GM23338 (cell line): ENCODE measurements around the gene COG1. TPM values are rescaled to one million over a fixed set of nuclear protein-coding genes. Genes with fewer than 3 reads are reported as not detected.
A peak's percentile ranks its signal among the peaks of the same experiment; 100 is the strongest.

Experiments
- ATAC-seq: fragments of 200-7000 bp; cut with Tn5 transposase; 3 replicates; pipeline ENCODE4 v1.9.1; 2020
- DNase-seq: peaks from one replicate; pipeline ENCODE4 v3.0.0-alpha.2; 2015; ENCODE audit warnings: low spot score
- H2AFZ ChIP-seq: fragments of 200-600 bp; sonication (generic); 2 replicates; pipeline ENCODE4 v1.8.0; 2016; ENCODE audit warnings: antibody characterized with exemption, mild to moderate bottlenecking, moderate library complexity
- H3F3A ChIP-seq: fragments of 200-600 bp; sonication (generic); replicated peaks from 2 replicates; pipeline ENCODE4 v1.8.0; 2017; ENCODE audit warnings: antibody characterized with exemption, mixed run types, low read depth
- H3K27ac ChIP-seq: fragments of 200-600 bp; sonication (generic); 2 replicates; pipeline ENCODE4 v1.6.1; 2016; ENCODE audit warnings: low read depth
- H3K27me3 ChIP-seq: fragments of 200-600 bp; sonication (generic); 2 replicates; pipeline ENCODE4 v1.8.0; 2016; ENCODE audit warnings: mild to moderate bottlenecking, mixed run types, moderate library complexity; ENCODE audit not compliant: insufficient read depth
- H3K36me3 ChIP-seq: fragments of 200-600 bp; sonication (generic); 2 replicates; pipeline ENCODE4 v1.8.0; 2016; ENCODE audit warnings: mild to moderate bottlenecking; ENCODE audit not compliant: insufficient read depth
- H3K4me1 ChIP-seq: fragments of 200-600 bp; sonication (generic); 2 replicates; pipeline ENCODE4 v1.8.0; 2016; ENCODE audit warnings: mild to moderate bottlenecking, moderate library complexity; ENCODE audit not compliant: insufficient read depth
- H3K4me2 ChIP-seq: fragments of 200-600 bp; sonication (generic); 2 replicates; pipeline ENCODE4 v1.7.1; 2017; ENCODE audit warnings: mixed run types
- H3K4me3 ChIP-seq: fragments of 200-600 bp; sonication (generic); 2 replicates; pipeline ENCODE4 v1.6.1; 2016; ENCODE audit warnings: mixed run types
- H3K79me2 ChIP-seq: fragments of 200-600 bp; sonication (generic); replicated peaks from 2 replicates; pipeline ENCODE4 v1.8.0; 2017; ENCODE audit warnings: mild to moderate bottlenecking; ENCODE audit not compliant: insufficient read depth
- H3K9me2 ChIP-seq: fragments of 200-600 bp; sonication (generic); 2 replicates; pipeline ENCODE4 v1.8.0; 2017; ENCODE audit not compliant: insufficient read depth
- H4K20me1 ChIP-seq: fragments of 200-600 bp; sonication (generic); replicated peaks from 2 replicates; pipeline ENCODE4 v1.8.0; 2017; ENCODE audit warnings: mild to moderate bottlenecking; ENCODE audit not compliant: insufficient read depth
- H3K27ac Mint-ChIP-seq: 2 replicates; pipeline ENCODE4 v1.8.0; 2020; ENCODE audit warnings: inconsistent platforms, mild to moderate bottlenecking, moderate library complexity, mixed read lengths
- H3K27me3 Mint-ChIP-seq: 3 replicates; pipeline ENCODE4 v1.8.0; 2022; ENCODE audit warnings: low read depth, mild to moderate bottlenecking, moderate library complexity, mixed read lengths, inconsistent platforms; ENCODE audit not compliant: insufficient read depth, poor library complexity
- H3K36me3 Mint-ChIP-seq: 3 replicates; pipeline ENCODE4 v1.8.0; 2021; ENCODE audit warnings: low read depth, mild to moderate bottlenecking, inconsistent platforms, moderate library complexity, mixed read lengths
- H3K4me1 Mint-ChIP-seq: 3 replicates; pipeline ENCODE4 v1.8.0; 2020; ENCODE audit warnings: mild to moderate bottlenecking, inconsistent platforms, mixed read lengths
- H3K4me3 Mint-ChIP-seq: 3 replicates; pipeline ENCODE4 v1.8.0; 2021; ENCODE audit warnings: moderate library complexity, mild to moderate bottlenecking, inconsistent platforms, mixed read lengths
- H3K9me3 Mint-ChIP-seq: 3 replicates; pipeline ENCODE4 v1.8.0; 2020; ENCODE audit warnings: moderate library complexity, mild to moderate bottlenecking, inconsistent platforms, mixed read lengths
- CREB1 ChIP-seq: fragments of 250-450 bp; sonication (Bioruptor Pico); IDR thresholded peaks from 2 replicates; pipeline ENCODE4 v1.5.0; 2020; ENCODE audit warnings: low read depth, mild to moderate bottlenecking, moderate library complexity
- CTCF ChIP-seq, 2 experiments: fragments of 200-600 bp in 1 of 2; sonication (generic) in 1 of 2; conservative IDR thresholded peaks; 2 replicates each; pipeline versions ENCODE4 v1.5.1 to v1.6.1; 2016 to 2017; ENCODE audit warnings: antibody characterized with exemption in 2 of 2, low read depth in 2 of 2, mild to moderate bottlenecking in 2 of 2, moderate library complexity in 1 of 2
- ETS1 ChIP-seq: IDR thresholded peaks from 2 replicates; pipeline ENCODE4 v1.6.1; 2016; ENCODE audit warnings: antibody characterized with exemption
- EZH2 ChIP-seq: fragments of 200-600 bp; sonication (generic); IDR thresholded peaks from one replicate; pipeline ENCODE4 v1.8.0; 2017; ENCODE audit warnings: antibody characterized with exemption, mild to moderate bottlenecking, low read depth; ENCODE audit not compliant: unreplicated experiment
- EZH2phosphoT487 ChIP-seq: fragments of 200-600 bp; sonication (generic); IDR thresholded peaks from one replicate; pipeline ENCODE4 v1.8.1; 2018; ENCODE audit warnings: antibody characterized with exemption; ENCODE audit not compliant: unreplicated experiment
- NANOG ChIP-seq: IDR thresholded peaks from 2 replicates; pipeline ENCODE4 v1.6.1; 2016; ENCODE audit warnings: antibody characterized with exemption, borderline replicate concordance
- STAT1 ChIP-seq: IDR thresholded peaks from one replicate; pipeline ENCODE4 v1.6.1; 2016; ENCODE audit warnings: antibody characterized with exemption; ENCODE audit not compliant: unreplicated experiment
- ZNF114 ChIP-seq: fragments of 250-450 bp; sonication (Bioruptor Pico); IDR thresholded peaks from 2 replicates; pipeline ENCODE4 v1.5.0; 2020; ENCODE audit warnings: mild to moderate bottlenecking, moderate library complexity
- ZNF462 ChIP-seq: fragments of 250-450 bp; sonication (Bioruptor Pico); IDR thresholded peaks from 2 replicates; pipeline ENCODE4 v1.5.0; 2020; ENCODE audit warnings: mild to moderate bottlenecking, moderate library complexity
- polyA plus RNA-seq: library from polyadenylated mRNA; unstranded; fragments of >200 nt; fragmentation: Nextera tagmentation; extraction: Ambion mirVana; gene quantifications from 2 replicates; pipeline ENCODE4 v1.2.1, GENCODE V29; 2016
- total RNA-seq: library from RNA; depleted of rRNA; stranded (reverse); fragments of >200 nt; shearing (Covaris generic); gene quantifications from 2 replicates; pipeline ENCODE4 v1.2.3, GENCODE V29; 2014

The COG1 gene
- total and polyA plus RNA-seq, 2 experiments from 2014 or later, result 15.0 to 26.1 TPM

- Histone ChIP-seq H3F3A (0 out of 2 replicates have a peak, but pooled peaks cover 2% of the 10 kb centered on the region), H3K4me3 (no peak overlapping the region), H4K20me1 (peaks cover 12% of the 10 kb centered on the region), H3K79me2 (0 out of 2 replicates have a peak, but pooled peaks cover 4% of the 10 kb centered on the region), H3K4me2 (no peak overlapping the region), H3K4me1 (no peaks in the 10 kb centered on the region), H3K27me3 (no peaks in the 10 kb centered on the region), H3K27ac (no peak overlapping the region), H3K9me2 (no peaks in the 10 kb centered on the region), H2AFZ (no peak overlapping the region), H3K36me3 (peaks cover 56% of the 10 kb centered on the region)
- H3K4me3 Mint-ChIP-seq, result no peak overlapping the region
- H3K4me1 Mint-ChIP-seq, result peaks cover 2% of the 10 kb centered on the region; the same call in 2 of the 3 replicates
- TF ChIP-seq CTCF (conservative IDR thresholded peaks at IDR 0.05; ENCODE audit: low read depth in 2 of 2) (no peak), NANOG (no peak), ZNF114 (CRISPR knock-in tag) (no peak)
- H3K9me3 Mint-ChIP-seq, result no peaks in the 10 kb centered on the region; the same call in 2 of the 3 replicates
- H3K36me3 Mint-ChIP-seq, result peaks cover 88% of the 10 kb centered on the region
- no peak overlapping the region; the same call in 1 of the 2 replicates for H3K27ac Mint-ChIP-seq
- ATAC-seq (no peak), DNase-seq (no peak)
- H3K27me3 Mint-ChIP-seq, result peaks cover 10% of the 10 kb centered on the region
These were observed 8.6 kb downstream of the COG1 start for GRCh38 chr17:73201215-73202069.

GRCh38 chr17:73203135-73203787, 10.4 kb downstream of the COG1 start:
- Histone ChIP-seq H3K4me2 (no peak overlapping the region), H3F3A (peaks cover 3% of the 10 kb centered on the region; the same call in 1 of the 2 replicates), H3K4me1 (no peaks in the 10 kb centered on the region), H3K36me3 (peaks cover 58% of the 10 kb centered on the region), H3K27ac (0 out of 2 replicates have a peak overlapping the region, but pooled peaks have one; percentile 42), H3K9me2 (no peaks in the 10 kb centered on the region), H2AFZ (no peak overlapping the region), H4K20me1 (peaks cover 6% of the 10 kb centered on the region), H3K27me3 (no peaks in the 10 kb centered on the region), H3K79me2 (peaks cover 8% of the 10 kb centered on the region; the same call in 1 of the 2 replicates), H3K4me3 (no peak overlapping the region)
- no peaks in the 10 kb centered on the region; the same call in 2 of the 3 replicates for H3K9me3 Mint-ChIP-seq
- no peak overlapping the region for H3K27ac Mint-ChIP-seq
- no peak overlapping the region for H3K4me3 Mint-ChIP-seq
- peaks cover 7% of the 10 kb centered on the region for H3K27me3 Mint-ChIP-seq
- H3K4me1 Mint-ChIP-seq, result no peaks in the 10 kb centered on the region
- no peak for DNase-seq
- H3K36me3 Mint-ChIP-seq, result peaks cover 86% of the 10 kb centered on the region
- no peak for ATAC-seq
- TF ChIP-seq ETS1 (no peak), ZNF462 (CRISPR knock-in tag) (no peak), EZH2phosphoT487 (no peak), STAT1 (no peak), NANOG (no peak), EZH2 (no peak), CREB1 (CRISPR knock-in tag) (no peak)
